Nucleus accumbens (tissue), 56 donors: ENCODE data around the gene RNF31.

Experiments
- DNase-seq, 56 donors: peaks; one replicate each; lab custom pipeline; 2025; lab: John Stamatoyannopoulos, UW

RNF31 gene

GRCh38 chr14:24151404-24152080, 4.2 kb downstream of the RNF31 start:
- DNase-seq, result no peak

- no peak for DNase-seq
Observed at GRCh38 chr14:24155100-24155499, 7.8 kb downstream of the RNF31 start.

- DNase-seq, result no peak
Observed at GRCh38 chr14:24156840-24157239, 9.5 kb downstream of the RNF31 start.

GRCh38 chr14:24157331-24157730, 10.0 kb downstream of the RNF31 start:
- no peak for DNase-seq

GRCh38 chr14:24159777-24160498, 12.6 kb downstream of the RNF31 start:
- DNase-seq, result no peak

- no peak for DNase-seq
Observed at GRCh38 chr14:24160499-24160849, 13.2 kb downstream of the RNF31 start.

GRCh38 chr14:24160850-24161804, 13.8 kb downstream of the RNF31 start, which contains the start of gene IRF9:
IRF9 (plus strand) TSS chr14:24161265; CDS start chr14:24162145, 880 bp downstream.
- peak; percentile 61 to 98 (median 92) for DNase-seq

- peak in 6 of 56 donors; percentile 5 to 25 (median 12) for DNase-seq
Observed at GRCh38 chr14:24162093-24162492, 14.8 kb downstream of the RNF31 start.

- DNase-seq, result no peak
Observed at GRCh38 chr14:24164518-24164991, 17.3 kb downstream of the RNF31 start.

GRCh38 chr14:24165785-24166184, 18.5 kb downstream of the RNF31 start:
- DNase-seq, result no peak

GRCh38 chr14:24167469-24168114, 20.3 kb downstream of the RNF31 start:
- no peak for DNase-seq

GRCh38 chr14:24171422-24172260, 24.3 kb downstream of the RNF31 start, which contains the start of gene REC8:
REC8 (plus strand) TSS chr14:24172080; CDS start chr14:24172553, 473 bp downstream.
- DNase-seq, result peak; percentile 51 to 98 (median 90)

GRCh38 chr14:24172261-24172860, 25.1 kb downstream of the RNF31 start:
- peak in 6 of 56 donors; percentile 10 to 33 (median 24) for DNase-seq

- DNase-seq, result peak in 3 of 56 donors; percentile 9 to 13 (median 13)
Observed at GRCh38 chr14:24172871-24173281, 25.6 kb downstream of the RNF31 start.

- DNase-seq, result no peak
Observed at GRCh38 chr14:24176599-24176998, 29.3 kb downstream of the RNF31 start.

GRCh38 chr14:24177041-24177825, 29.9 kb downstream of the RNF31 start:
- no peak for DNase-seq

- no peak for DNase-seq
Observed at GRCh38 chr14:24177891-24178290, 30.6 kb downstream of the RNF31 start.
